Measurements from ENCODE around the gene RSBN1L.

DNA sequence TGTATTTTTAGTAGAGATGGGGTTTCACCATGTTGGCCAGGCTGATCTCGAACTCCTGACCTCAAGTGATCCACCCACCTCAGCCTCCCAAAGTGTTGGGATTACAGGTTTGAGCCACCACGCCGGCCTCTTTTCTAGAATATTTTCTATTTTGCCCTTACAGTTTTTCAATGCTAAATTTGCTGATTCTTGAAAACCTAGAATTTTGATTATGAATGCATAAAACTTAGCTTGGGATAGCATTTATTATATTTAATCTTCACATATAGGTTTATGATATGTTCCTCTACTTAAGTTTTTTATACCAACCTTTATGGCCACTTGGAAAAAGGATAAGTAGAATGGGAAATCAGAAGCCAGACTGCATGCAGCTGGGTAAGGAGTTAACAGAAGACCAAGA, 99.8 kb downstream of the RSBN1L start:
- TF ChIP-seq POLR2A (IDR thresholded peaks at IDR 0.05; ENCODE audit: low read length) (no peak), GATA1 (IDR thresholded peaks at IDR 0.05; ENCODE audit: low read depth, low read length) (no peak)
